GM23248 (cell line): ENCODE results near the gene SNTB2.

Source experiments
- EZH2 ChIP-seq: fragments of 200-600 bp; sonication (generic); IDR thresholded peaks from 2 replicates; pipeline ENCODE4 v1.6.1; 2018; ENCODE audit warnings: antibody characterized with exemption, mild to moderate bottlenecking; ENCODE audit not compliant: insufficient read depth, poor library complexity, severe bottlenecking
- EZH2phosphoT487 ChIP-seq: fragments of 200-600 bp; sonication (generic); IDR thresholded peaks from 2 replicates; pipeline ENCODE4 v1.6.1; 2018; ENCODE audit warnings: antibody characterized with exemption, moderate library complexity, mild to moderate bottlenecking, low read depth; ENCODE audit not compliant: insufficient read depth

DNA sequence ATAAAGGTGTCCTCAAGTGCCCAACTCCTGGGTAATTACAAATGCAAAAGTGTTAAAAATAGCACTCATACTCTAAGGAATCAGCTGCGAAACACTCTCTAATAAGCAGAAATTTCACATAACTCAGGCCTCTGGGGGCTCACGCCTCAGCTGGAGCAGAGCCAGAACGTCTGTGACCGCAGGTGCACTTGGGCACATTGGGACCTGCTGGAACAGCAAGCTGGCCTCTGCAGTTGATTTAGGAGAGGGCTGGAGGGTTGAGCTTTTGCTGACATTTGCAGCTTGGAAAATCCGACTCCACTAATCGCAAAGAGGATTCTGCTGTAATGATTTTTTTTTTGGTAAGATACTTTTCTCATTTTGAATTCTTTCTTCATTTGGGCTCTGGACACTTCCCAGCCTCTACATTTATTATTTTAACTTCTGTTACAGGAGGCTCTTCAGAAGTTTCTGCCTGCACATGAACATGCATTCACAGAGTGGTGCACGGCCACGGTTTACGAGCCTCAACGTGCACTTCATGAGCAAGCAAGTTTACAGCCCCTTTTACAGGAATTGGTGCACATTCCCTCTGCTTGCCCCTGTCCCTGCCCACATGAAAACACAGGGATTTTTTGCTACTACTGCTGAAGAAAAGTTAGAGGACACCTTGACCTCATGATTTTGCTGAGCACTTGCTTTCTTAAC lies 4.1 kb upstream of the SNTB2 start:
- no peak for TF ChIP-seq EZH2
- no peak for TF ChIP-seq EZH2phosphoT487
